Esophagus squamous epithelium (tissue), 4 donors: ENCODE data around the gene CNPY3.

Source experiments
- POLR2A ChIP-seq, 4 donors: fragments of 450-650 bp; IDR thresholded peaks; one replicate each; pipeline ENCODE4 v1.6.1; 2017; ENCODE audit warnings: antibody characterized with exemption in 4 of 4, mild to moderate bottlenecking in 4 of 4, moderate library complexity in 3 of 4
- TF ChIP-seq, protein P1 (sequence below), 6 experiments: fragments of 450-650 bp in 4 of 6; fragments of 200-600 bp in 2 of 6; sonication (generic) in 2 of 6; IDR thresholded peaks; one replicate each; pipeline ENCODE4 v1.5.1; 2016 to 2019; ENCODE audit warnings: antibody characterized with exemption in 6 of 6, mild to moderate bottlenecking in 4 of 6, moderate library complexity in 4 of 6

DNA sequence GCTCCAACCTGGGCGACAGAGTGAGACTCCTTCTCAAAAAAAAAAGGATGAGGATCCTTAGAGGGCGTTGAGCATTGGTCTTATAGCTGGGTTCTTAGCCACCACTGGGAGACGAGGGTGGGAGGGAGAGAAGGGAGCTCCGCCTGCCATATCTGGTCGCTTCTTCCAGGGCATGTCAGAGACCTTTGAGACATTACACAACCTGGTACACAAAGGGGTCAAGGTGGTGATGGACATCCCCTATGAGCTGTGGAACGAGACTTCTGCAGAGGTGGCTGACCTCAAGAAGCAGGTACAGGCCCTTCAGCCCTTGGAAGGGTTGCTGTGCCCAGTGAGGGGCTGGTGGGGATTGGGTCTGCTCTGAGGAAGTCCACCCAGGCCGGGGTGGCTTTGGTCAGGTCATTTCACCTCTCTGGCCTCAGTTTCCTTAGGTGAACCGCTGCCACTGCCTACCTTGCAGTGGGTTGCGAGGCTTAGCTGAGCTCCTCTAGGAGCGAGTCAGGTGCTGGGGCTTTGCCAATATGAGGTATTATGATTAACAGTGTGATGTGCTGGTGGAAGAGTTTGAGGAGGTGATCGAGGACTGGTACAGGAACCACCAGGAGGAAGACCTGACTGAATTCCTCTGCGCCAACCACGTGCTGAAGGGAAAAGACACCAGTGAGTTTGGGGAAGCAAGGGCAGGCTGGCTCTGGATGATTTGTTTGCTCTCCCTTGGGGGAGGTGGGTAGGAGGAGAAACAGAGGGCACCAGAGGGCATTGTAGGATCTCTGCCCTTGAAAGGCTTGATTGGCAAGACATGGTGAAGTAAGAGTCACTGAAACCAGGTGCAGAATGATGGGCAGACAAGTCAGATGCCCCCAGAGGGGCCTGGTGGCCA, 8.5 kb downstream of the CNPY3 start:
- TF ChIP-seq, protein P1, sequence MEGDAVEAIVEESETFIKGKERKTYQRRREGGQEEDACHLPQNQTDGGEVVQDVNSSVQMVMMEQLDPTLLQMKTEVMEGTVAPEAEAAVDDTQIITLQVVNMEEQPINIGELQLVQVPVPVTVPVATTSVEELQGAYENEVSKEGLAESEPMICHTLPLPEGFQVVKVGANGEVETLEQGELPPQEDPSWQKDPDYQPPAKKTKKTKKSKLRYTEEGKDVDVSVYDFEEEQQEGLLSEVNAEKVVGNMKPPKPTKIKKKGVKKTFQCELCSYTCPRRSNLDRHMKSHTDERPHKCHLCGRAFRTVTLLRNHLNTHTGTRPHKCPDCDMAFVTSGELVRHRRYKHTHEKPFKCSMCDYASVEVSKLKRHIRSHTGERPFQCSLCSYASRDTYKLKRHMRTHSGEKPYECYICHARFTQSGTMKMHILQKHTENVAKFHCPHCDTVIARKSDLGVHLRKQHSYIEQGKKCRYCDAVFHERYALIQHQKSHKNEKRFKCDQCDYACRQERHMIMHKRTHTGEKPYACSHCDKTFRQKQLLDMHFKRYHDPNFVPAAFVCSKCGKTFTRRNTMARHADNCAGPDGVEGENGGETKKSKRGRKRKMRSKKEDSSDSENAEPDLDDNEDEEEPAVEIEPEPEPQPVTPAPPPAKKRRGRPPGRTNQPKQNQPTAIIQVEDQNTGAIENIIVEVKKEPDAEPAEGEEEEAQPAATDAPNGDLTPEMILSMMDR (IDR thresholded peaks at IDR 0.05): no peak
- no peak for TF ChIP-seq POLR2A (IDR thresholded peaks at IDR 0.05)
